Kidney tubule cell (primary cell): ENCODE results near the gene BTRC.

ENCODE experiments used
- DNase-seq: peaks from one replicate; pipeline ENCODE4 v3.0.0-alpha.2; 2018; ENCODE audit warnings: low spot score

Gene BTRC

GRCh38 chr10:101484175-101484745 is 130.3 kb downstream of the BTRC start:
- no peak for DNase-seq

- DNase-seq: no peak
Observed at GRCh38 chr10:101485207-101485606, 131.2 kb downstream of the BTRC start.

GRCh38 chr10:101485681-101486554 is 132.0 kb downstream of the BTRC start:
- DNase-seq: no peak

GRCh38 chr10:101487399-101487798 is 133.4 kb downstream of the BTRC start:
- DNase-seq: no peak

GRCh38 chr10:101489355-101489754 is 135.4 kb downstream of the BTRC start:
- DNase-seq: no peak

- no peak for DNase-seq
Observed at GRCh38 chr10:101490026-101490425, 136.1 kb downstream of the BTRC start.

GRCh38 chr10:101492205-101492604 is 138.2 kb downstream of the BTRC start:
- DNase-seq: no peak

GRCh38 chr10:101492814-101493213 is 138.8 kb downstream of the BTRC start:
- DNase-seq: no peak

GRCh38 chr10:101493249-101493648 is 139.3 kb downstream of the BTRC start:
- DNase-seq: no peak

- DNase-seq: no peak
Observed at GRCh38 chr10:101493782-101494281, 139.9 kb downstream of the BTRC start.

GRCh38 chr10:101494650-101495049 is 140.7 kb downstream of the BTRC start:
- DNase-seq: no peak

- DNase-seq: no peak
Observed at GRCh38 chr10:101495324-101495925, 141.5 kb downstream of the BTRC start.

- no peak for DNase-seq
Observed at GRCh38 chr10:101504438-101504837, 150.5 kb downstream of the BTRC start.

- no peak for DNase-seq
Observed at GRCh38 chr10:101506829-101507661, 153.1 kb downstream of the BTRC start.

- DNase-seq: no peak
Observed at GRCh38 chr10:101507828-101508227, 153.9 kb downstream of the BTRC start.

- no peak for DNase-seq
Observed at GRCh38 chr10:101511938-101512337, 158.0 kb downstream of the BTRC start.

- no peak for DNase-seq
Observed at GRCh38 chr10:101512738-101513137, 158.8 kb downstream of the BTRC start.

GRCh38 chr10:101513733-101514132 is 159.8 kb downstream of the BTRC start:
- no peak for DNase-seq

- DNase-seq: no peak
Observed at GRCh38 chr10:101525848-101526247, 171.9 kb downstream of the BTRC start.

- DNase-seq: no peak
Observed at GRCh38 chr10:101529207-101529606, 175.2 kb downstream of the BTRC start.

GRCh38 chr10:101529725-101530553 is 176.0 kb downstream of the BTRC start:
- no peak for DNase-seq
